RWPE1 (cell line): ENCODE measurements around the gene TRABD.
A peak's percentile ranks its signal among the peaks of the same experiment; 100 is the strongest.

Source experiments
- CTCF ChIA-PET: fragments of 350-600 bp; sonication (Branson Sonifier 250); formaldehyde crosslinking; extraction: SDS; loops from one replicate; lab custom pipeline; 2021; lab: Yijun Ruan, JAX
- POLR2A ChIA-PET: fragments of 400-600 bp; formaldehyde crosslinking; extraction: SDS; loops from one replicate; lab custom pipeline; 2020; ENCODE audit warnings: antibody characterized with exemption; ENCODE audit not compliant: low non-redundant PET; lab: Yijun Ruan, JAX
- DNase-seq: peaks from one replicate; pipeline ENCODE4 v3.0.0; 2012; ENCODE audit warnings: low spot score
- H3K27ac ChIP-seq: fragments of 450-650 bp; 2 replicates; pipeline ENCODE4 v1.5.1; 2017
- TF ChIP-seq, protein P1 (sequence below): fragments of 450-650 bp; conservative IDR thresholded peaks from 2 replicates; pipeline ENCODE4 v1.5.1; 2017; ENCODE audit warnings: low read depth, mild to moderate bottlenecking

The TRABD gene

DNA sequence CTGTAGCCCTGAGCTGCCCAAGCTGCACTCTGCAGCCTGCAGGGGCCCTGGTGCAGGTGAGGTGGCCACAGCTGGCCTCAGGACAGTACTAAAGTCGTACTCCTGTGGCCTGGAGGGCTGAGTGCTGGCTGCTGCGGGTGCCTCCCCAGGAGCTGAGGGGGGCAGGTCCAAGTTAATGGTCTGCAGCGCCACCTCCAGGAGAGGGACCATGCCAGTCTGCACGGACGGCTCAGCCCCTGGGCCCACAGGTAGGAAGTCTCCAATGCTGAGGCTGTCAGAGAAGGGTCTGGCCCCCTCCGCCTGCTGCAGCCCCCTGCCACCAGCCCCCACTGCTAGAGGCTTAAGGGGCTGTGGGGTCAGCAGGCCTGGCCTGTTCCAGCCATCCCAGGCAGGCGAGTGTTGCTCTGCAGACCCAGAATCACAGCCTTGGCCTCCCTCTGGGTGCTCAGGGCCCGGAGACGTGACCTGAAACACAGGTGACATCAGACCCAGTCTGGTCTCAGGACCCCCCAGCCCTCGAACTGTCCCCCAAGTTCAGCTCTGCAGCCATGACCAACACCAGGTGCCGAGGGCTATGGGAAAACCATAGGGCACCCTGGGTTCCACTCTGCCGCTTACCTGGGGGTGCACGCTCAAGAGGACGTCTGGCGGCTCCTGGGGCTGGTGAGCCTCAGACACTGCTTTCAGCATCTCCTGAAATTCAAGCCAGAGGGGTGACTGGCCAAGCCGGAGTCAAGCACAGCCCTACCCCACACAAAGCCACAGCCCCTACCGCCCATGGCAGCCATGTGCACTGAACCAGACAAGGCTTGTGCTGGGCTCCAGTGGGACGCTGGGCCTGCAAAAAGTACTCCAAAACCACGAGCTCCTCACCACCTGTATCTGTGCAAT lies 35.9 kb downstream of the TRABD start:
- TF ChIP-seq, protein P1, sequence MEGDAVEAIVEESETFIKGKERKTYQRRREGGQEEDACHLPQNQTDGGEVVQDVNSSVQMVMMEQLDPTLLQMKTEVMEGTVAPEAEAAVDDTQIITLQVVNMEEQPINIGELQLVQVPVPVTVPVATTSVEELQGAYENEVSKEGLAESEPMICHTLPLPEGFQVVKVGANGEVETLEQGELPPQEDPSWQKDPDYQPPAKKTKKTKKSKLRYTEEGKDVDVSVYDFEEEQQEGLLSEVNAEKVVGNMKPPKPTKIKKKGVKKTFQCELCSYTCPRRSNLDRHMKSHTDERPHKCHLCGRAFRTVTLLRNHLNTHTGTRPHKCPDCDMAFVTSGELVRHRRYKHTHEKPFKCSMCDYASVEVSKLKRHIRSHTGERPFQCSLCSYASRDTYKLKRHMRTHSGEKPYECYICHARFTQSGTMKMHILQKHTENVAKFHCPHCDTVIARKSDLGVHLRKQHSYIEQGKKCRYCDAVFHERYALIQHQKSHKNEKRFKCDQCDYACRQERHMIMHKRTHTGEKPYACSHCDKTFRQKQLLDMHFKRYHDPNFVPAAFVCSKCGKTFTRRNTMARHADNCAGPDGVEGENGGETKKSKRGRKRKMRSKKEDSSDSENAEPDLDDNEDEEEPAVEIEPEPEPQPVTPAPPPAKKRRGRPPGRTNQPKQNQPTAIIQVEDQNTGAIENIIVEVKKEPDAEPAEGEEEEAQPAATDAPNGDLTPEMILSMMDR, result no peak
- ChIA-PET POLR2A (no interaction called here), CTCF (no interaction called here)
- peak overlapping the region; percentile 15; the same call in 1 of the 2 replicates for H3K27ac ChIP-seq
- DNase-seq, result no peak

DNA sequence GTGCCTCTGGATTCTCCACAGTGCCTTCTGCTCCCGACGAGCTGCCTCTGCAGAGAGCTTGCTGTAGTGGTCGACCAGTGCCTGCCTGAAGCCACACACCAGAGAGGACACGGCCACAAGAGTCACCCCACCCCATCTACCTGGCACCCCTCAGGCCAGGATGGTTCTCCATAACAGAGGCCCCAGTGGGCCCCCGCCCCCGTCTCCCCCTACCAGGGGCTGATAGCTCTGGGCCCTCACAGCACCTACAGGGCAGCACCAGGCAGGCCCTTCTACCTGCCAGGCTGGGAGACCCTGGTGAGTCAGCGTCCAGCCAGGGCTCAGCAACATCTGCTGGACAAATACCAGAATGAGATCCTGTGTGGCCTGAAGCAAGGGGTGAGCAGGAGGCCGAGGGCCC lies 36.8 kb downstream of the TRABD start:
- ChIA-PET POLR2A (no interaction called here), CTCF (no interaction called here)
- DNase-seq, result no peak
- TF ChIP-seq, protein P1, result no peak
- peak overlapping the region; percentile 15 for H3K27ac ChIP-seq

DNA sequence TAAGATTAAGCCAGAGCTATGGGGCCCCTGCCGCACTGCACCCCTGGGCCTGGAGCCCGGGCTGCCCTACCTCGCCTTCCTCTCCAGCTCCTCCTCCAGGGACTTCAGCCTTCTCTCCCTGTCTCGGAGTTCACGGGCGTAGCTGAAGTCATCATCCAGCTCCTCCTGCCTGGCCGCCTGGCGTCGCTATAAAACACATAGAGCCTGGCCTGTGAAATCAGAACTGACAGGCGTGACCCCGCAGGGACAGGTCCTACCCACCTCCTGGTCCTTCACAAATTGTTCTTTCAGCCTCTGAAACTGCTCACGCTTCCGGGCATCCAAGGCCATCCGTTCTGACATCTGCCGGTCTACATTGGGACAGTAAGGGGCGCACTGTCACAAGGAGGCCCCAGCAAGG lies 38.4 kb downstream of the TRABD start:
- H3K27ac ChIP-seq, result peak overlapping the region; percentile 1; the same call in 1 of the 2 replicates
- CTCF ChIA-PET, result interaction anchor here (0.6 kb wide), 1 partner anchor 293 kb away, joined by 4 read pairs; no protein-coding TSS in a partner anchor
- POLR2A ChIA-PET, result no interaction called here
- no peak for DNase-seq
- TF ChIP-seq, protein P1, result no peak

DNA sequence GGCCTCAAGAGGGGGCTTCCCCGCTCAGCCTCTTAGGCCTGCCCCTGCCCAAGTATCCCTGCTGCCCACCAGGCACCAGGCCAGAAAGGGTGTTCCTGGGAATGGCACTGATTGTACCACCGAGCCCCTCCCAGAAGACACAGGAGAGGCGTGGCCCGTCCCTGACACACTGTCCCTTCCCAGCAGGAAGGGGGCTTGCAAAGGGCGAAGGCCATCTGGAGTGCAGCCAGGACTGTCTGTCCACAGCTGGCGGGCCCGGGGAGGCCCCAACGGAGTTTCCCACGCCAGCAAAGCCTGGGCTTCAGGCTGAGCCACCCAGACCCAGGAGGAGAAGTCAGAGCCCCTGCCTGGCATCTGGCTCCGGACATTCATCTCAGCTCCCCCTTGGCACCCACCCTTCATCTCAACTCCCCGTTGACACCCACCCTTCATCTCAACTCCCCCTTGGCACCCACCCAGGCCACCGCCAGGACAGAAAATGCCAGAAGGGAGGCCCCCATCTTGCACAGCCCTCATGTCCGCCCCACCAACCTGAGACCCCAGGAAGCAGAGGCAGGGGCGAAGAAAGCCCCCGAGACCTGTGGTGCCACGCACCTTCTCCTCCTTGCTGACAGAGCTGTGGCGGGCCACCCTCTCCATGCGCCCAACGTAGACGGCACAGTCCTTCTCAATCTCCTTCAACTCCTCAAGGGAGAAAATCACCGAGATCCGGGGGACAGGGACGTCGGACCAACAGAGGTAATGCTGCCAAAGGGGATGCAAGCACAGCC lies 39.7 kb downstream of the TRABD start:
- DNase-seq, result no peak
- no peak overlapping the region for H3K27ac ChIP-seq
- CTCF ChIA-PET, result no interaction called here
- POLR2A ChIA-PET, result no interaction called here
- TF ChIP-seq, protein P1, result no peak

DNA sequence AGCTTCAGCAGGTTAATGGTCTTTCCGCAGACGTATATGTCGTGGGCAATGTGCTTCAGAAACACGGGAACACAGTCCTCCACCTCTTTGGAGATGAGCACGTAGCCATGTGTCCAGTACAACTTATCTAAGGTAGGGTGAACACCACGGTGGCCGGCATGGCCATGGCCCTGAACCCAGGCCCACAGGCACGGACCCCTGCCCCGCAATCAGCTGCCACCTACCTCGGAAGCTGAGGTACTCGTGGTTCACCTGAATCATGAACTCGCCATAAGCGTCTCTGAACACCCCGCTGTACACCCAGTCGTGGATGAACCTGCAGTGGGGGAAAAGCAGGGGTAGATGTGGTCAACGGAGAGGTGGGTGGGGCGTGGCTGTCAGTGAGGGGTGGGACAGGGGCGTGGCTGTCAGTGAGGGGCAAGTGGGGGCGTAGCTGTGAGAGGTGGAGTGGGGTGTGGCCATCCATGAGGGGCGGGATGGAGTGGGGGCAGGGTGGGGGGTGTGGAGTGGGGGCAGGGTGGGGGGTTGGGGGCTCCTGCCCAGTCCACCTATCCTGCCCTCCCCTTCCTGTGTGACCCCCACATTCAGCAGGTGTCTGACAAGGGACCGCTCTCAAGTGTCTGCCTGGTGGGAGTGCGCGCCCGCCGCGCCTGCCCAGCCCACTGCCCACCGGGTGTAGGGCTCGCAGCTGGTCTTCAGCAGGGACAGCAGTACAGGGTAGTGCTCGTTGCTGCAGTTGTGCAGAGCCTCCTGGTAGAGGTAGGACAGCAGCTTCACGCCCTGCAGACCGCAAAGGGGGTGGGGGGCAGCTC lies 40.6 kb downstream of the TRABD start:
- CTCF ChIA-PET, result no interaction called here
- TF ChIP-seq, protein P1, result no peak
- POLR2A ChIA-PET, result no interaction called here
- no peak overlapping the region for H3K27ac ChIP-seq
- no peak for DNase-seq

DNA sequence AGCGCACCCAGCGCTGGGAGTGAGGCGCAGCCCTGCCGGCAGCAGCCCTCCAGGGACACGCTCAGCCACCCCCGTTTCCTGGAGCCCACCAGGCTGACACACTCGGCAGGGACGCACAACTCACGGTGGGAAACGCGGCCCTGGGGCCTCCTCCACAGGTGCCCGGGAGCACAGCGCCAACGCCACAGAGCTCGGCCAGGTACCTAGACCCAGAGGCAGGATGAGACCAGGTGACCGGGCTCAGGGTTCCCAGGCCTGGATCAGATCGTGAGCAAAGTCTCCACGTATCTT lies 41.1 kb downstream of the TRABD start:
- H3K27ac ChIP-seq, result no peak overlapping the region
- ChIA-PET CTCF (no interaction called here), POLR2A (no interaction called here)
- DNase-seq, result no peak
- TF ChIP-seq, protein P1, result no peak
